Osteoblast (primary cell): Measurements from ENCODE around the gene APOBEC3B. TPM values are rescaled to one million over a fixed set of nuclear protein-coding genes. Genes with fewer than 3 reads are reported as not detected.
"Not testable (repeated sequence)": the region's sequence is repeated elsewhere in the genome, so short reads cannot be mapped to it uniquely, and the experiment has no call there.

ENCODE experiments used
- DNase-seq: peaks from one replicate; pipeline ENCODE4 v3.0.0; 2011; ENCODE audit warnings: low spot score, mixed read lengths; ENCODE audit not compliant: insufficient read length; ENCODE audit errors: missing footprints
- H2AFZ ChIP-seq: 2 replicates; pipeline ENCODE4 v1.6.0; 2011; ENCODE audit warnings: mild to moderate bottlenecking, low read length
- H3K27ac ChIP-seq: 2 replicates; pipeline ENCODE4 v1.5.1; 2011; ENCODE audit warnings: mild to moderate bottlenecking, low read depth, low read length, moderate library complexity
- H3K27me3 ChIP-seq: 2 replicates; pipeline ENCODE4 v1.6.0; 2012; ENCODE audit warnings: mild to moderate bottlenecking, control low read depth, inconsistent platforms, low read length, moderate library complexity; ENCODE audit not compliant: insufficient read depth
- H3K36me3 ChIP-seq: 2 replicates; pipeline ENCODE4 v1.5.1; 2011; ENCODE audit warnings: mild to moderate bottlenecking, low read length, control low read depth, moderate library complexity; ENCODE audit not compliant: insufficient read depth
- H3K4me1 ChIP-seq: 2 replicates; pipeline ENCODE4 v1.5.1; 2011; ENCODE audit warnings: mild to moderate bottlenecking, low read length, control low read depth, moderate library complexity; ENCODE audit not compliant: insufficient read depth
- H3K4me2 ChIP-seq: 2 replicates; pipeline ENCODE4 v1.6.0; 2011; ENCODE audit warnings: mild to moderate bottlenecking, low read length; ENCODE audit not compliant: insufficient read depth
- H3K4me3 ChIP-seq: fragments of 200-600 bp; sonication (generic); 3 replicates; pipeline ENCODE4 v1.5.1; 2012; ENCODE audit warnings: mild to moderate bottlenecking, low read length, inconsistent platforms; ENCODE audit not compliant: insufficient read depth
- H3K79me2 ChIP-seq: 2 replicates; pipeline ENCODE4 v1.6.0; 2012; ENCODE audit warnings: mild to moderate bottlenecking, low read length, control low read depth, inconsistent platforms; ENCODE audit not compliant: insufficient read depth
- H3K9me3 ChIP-seq: 2 replicates; pipeline ENCODE4 v1.5.1; 2011; ENCODE audit warnings: low read depth, low read length, control low read depth
- H4K20me1 ChIP-seq: 2 replicates; pipeline ENCODE4 v1.6.0; 2012; ENCODE audit warnings: mild to moderate bottlenecking, low read length, control low read depth; ENCODE audit not compliant: insufficient read depth
- CTCF ChIP-seq: IDR thresholded peaks from 2 replicates; pipeline ENCODE4 v1.5.1; 2011; ENCODE audit warnings: mild to moderate bottlenecking, low read depth, low read length, moderate library complexity; ENCODE audit errors: extremely low read depth
- total RNA-seq: library from RNA; depleted of rRNA; stranded (reverse); fragments of >200 nt; gene quantifications from 2 replicates; pipeline ENCODE4 v1.2.3, GENCODE V29; 2012

APOBEC3B gene
- total RNA-seq, 1 donor: 0.36 TPM

- Histone ChIP-seq H3K4me3 (no peak overlapping the region), H3K27me3 (peaks cover 24% of the 10 kb centered on the region), H3K27ac (no peak overlapping the region)
Observed at GRCh38 chr22:38955926-38956325, 26.2 kb upstream of the APOBEC3B start.

GRCh38 chr22:38956551-38956950 lies 25.6 kb upstream of the APOBEC3B start:
- DNase-seq: no peak
- Histone ChIP-seq H3K4me2 (no peak overlapping the region), H3K4me3 (no peak overlapping the region), H3K27me3 (peaks cover 23% of the 10 kb centered on the region), H2AFZ (no peak overlapping the region), H3K9me3 (no peaks in the 10 kb centered on the region), H3K79me2 (no peaks in the 10 kb centered on the region), H3K27ac (no peak overlapping the region), H4K20me1 (no peaks in the 10 kb centered on the region), H3K36me3 (no peaks in the 10 kb centered on the region), H3K4me1 (no peaks in the 10 kb centered on the region)
- TF ChIP-seq CTCF: no peak

More at GRCh38 chr22:38955926-38956325, 26.2 kb upstream of the APOBEC3B start:
- no peak for TF ChIP-seq CTCF
- DNase-seq: no peak
- Histone ChIP-seq H2AFZ (no peak overlapping the region), H3K4me2 (no peak overlapping the region), H4K20me1 (no peaks in the 10 kb centered on the region), H3K36me3 (no peaks in the 10 kb centered on the region), H3K4me1 (no peaks in the 10 kb centered on the region), H3K79me2 (no peaks in the 10 kb centered on the region), H3K9me3 (no peaks in the 10 kb centered on the region)

- H3K9me3 ChIP-seq: no peaks in the 10 kb centered on the region
- H3K27me3 ChIP-seq: peaks cover 18% of the 10 kb centered on the region
- H2AFZ ChIP-seq: no peak within 1 kb of the TSS
- H3K36me3 ChIP-seq: no peaks in the 10 kb centered on the region
- TF ChIP-seq CTCF: no peak
- no peaks in the 10 kb centered on the region for H3K79me2 ChIP-seq
- no peaks in the 10 kb centered on the region for H4K20me1 ChIP-seq
- H3K27ac ChIP-seq: no peak within 1 kb of the TSS
- H3K4me1 ChIP-seq: no peaks in the 10 kb centered on the region
- no peak for DNase-seq
- no peak within 1 kb of the TSS for H3K4me2 ChIP-seq
- no peak within 1 kb of the TSS for H3K4me3 ChIP-seq
Observed at GRCh38 chr22:38957046-38957770, 24.9 kb upstream of the APOBEC3B start, which contains the start of gene APOBEC3A. APOBEC3A (plus strand) TSS chr22:38957609; CDS start chr22:38957692, 83 bp downstream.

- Histone ChIP-seq H3K36me3 (no peaks in the 10 kb centered on the region), H3K79me2 (no peaks in the 10 kb centered on the region), H3K4me1 (no peaks in the 10 kb centered on the region), H4K20me1 (no peaks in the 10 kb centered on the region), H3K4me3 (no peak overlapping the region), H3K4me2 (no peak overlapping the region), H3K9me3 (no peaks in the 10 kb centered on the region), H3K27ac (no peak overlapping the region), H2AFZ (no peak overlapping the region), H3K27me3 (peaks cover 14% of the 10 kb centered on the region)
- TF ChIP-seq CTCF: no peak
- DNase-seq: no peak
Observed at GRCh38 chr22:38957808-38958650, 24.1 kb upstream of the APOBEC3B start.

- H3K36me3 ChIP-seq, H3K4me3 ChIP-seq, H4K20me1 ChIP-seq, DNase-seq, H3K27ac ChIP-seq, H3K9me3 ChIP-seq, H3K4me1 ChIP-seq, H3K79me2 ChIP-seq, H2AFZ ChIP-seq, H3K4me2 ChIP-seq: not testable (repeated sequence)
- H3K27me3 ChIP-seq: peaks cover 14% of the 10 kb centered on the region
Observed at GRCh38 chr22:38958651-38958943, 23.6 kb upstream of the APOBEC3B start.
